A673 (cell line): ENCODE results near the gene PACRG.

Experiments
- CTCF ChIP-seq: fragments of 300-800, 200-600 bp; sonication (generic); conservative IDR thresholded peaks from 2 replicates; pipeline ENCODE4 v1.5.1; 2017; ENCODE audit warnings: low read depth, mild to moderate bottlenecking, antibody characterized with exemption, low read length, moderate library complexity, mixed read lengths
- EZH2 ChIP-seq: fragments of 200-600 bp; sonication (generic); IDR thresholded peaks from 2 replicates; pipeline ENCODE4 v1.6.1; 2017; ENCODE audit warnings: borderline replicate concordance, low read depth, mild to moderate bottlenecking, mixed read lengths, antibody characterized with exemption, low read length; ENCODE audit not compliant: poor library complexity, severe bottlenecking

GRCh38 chr6:163323705-163324104 lies 595.9 kb downstream of the PACRG start:
- no peak for TF ChIP-seq CTCF
- TF ChIP-seq EZH2, result no peak
